Activated CD8-positive, alpha-beta memory T cell treated with anti-CD3 and anti-CD28 coated beads for 48 hours (primary cell): Measurements from ENCODE around the gene PINK1.

Experiments used
- DNase-seq, 3 experiments: peaks; one replicate each; pipeline ENCODE4 v3.0.0-alpha.2; 2020; ENCODE audit warnings: low read depth in 2 of 3, low spot score in 2 of 3

PINK1 gene

GRCh38 chr1:20678599-20678998 lies 45.3 kb downstream of the PINK1 start:
- DNase-seq = no peak

GRCh38 chr1:20680269-20680668 lies 47.0 kb downstream of the PINK1 start:
- no peak for DNase-seq

- no peak for DNase-seq
Observed at GRCh38 chr1:20681999-20682398, 48.7 kb downstream of the PINK1 start.

GRCh38 chr1:20682571-20683236 lies 49.4 kb downstream of the PINK1 start:
- DNase-seq = no peak

- no peak for DNase-seq
Observed at GRCh38 chr1:20683614-20684013, 50.4 kb downstream of the PINK1 start.

GRCh38 chr1:20684050-20684620 lies 50.9 kb downstream of the PINK1 start:
- no peak for DNase-seq

GRCh38 chr1:20684651-20685050 lies 51.4 kb downstream of the PINK1 start:
- DNase-seq = no peak

- DNase-seq = no peak
Observed at GRCh38 chr1:20685099-20685662, 51.9 kb downstream of the PINK1 start.

GRCh38 chr1:20685741-20686140 lies 52.5 kb downstream of the PINK1 start:
- DNase-seq = no peak

GRCh38 chr1:20686883-20687725 lies 53.8 kb downstream of the PINK1 start:
- no peak for DNase-seq

- DNase-seq = no peak
Observed at GRCh38 chr1:20689645-20690056, 56.4 kb downstream of the PINK1 start.

- DNase-seq = no peak
Observed at GRCh38 chr1:20691872-20692271, 58.6 kb downstream of the PINK1 start.

GRCh38 chr1:20693623-20694022 lies 60.4 kb downstream of the PINK1 start:
- DNase-seq = no peak

- no peak for DNase-seq
Observed at GRCh38 chr1:20695515-20695914, 62.3 kb downstream of the PINK1 start.

- DNase-seq = peak; percentile 36 to 63 (median 52)
Observed at GRCh38 chr1:20696397-20697333, 63.4 kb downstream of the PINK1 start.

- no peak for DNase-seq
Observed at GRCh38 chr1:20697563-20697962, 64.3 kb downstream of the PINK1 start.

- DNase-seq = no peak
Observed at GRCh38 chr1:20698195-20698910, 65.1 kb downstream of the PINK1 start.

GRCh38 chr1:20699558-20699957 lies 66.3 kb downstream of the PINK1 start:
- DNase-seq = no peak

GRCh38 chr1:20700636-20701215 lies 67.5 kb downstream of the PINK1 start:
- DNase-seq = no peak
